SU-DHL-6 (cell line): Measurements from ENCODE around the gene KAT2B.

Experiments used
- H2AFZ ChIP-seq: fragments of 200-600 bp; sonication (generic); 2 replicates; pipeline ENCODE4 v1.6.1; 2014; ENCODE audit warnings: low read depth, mild to moderate bottlenecking, moderate library complexity, mixed read lengths, antibody characterized with exemption, low read length; ENCODE audit not compliant: severe bottlenecking
- H3F3A ChIP-seq: fragments of 200-600 bp; shearing (Covaris generic); 2 replicates; pipeline ENCODE4 v1.6.0; 2016; ENCODE audit warnings: antibody characterized with exemption, mild to moderate bottlenecking; ENCODE audit not compliant: insufficient read depth
- H3K27ac ChIP-seq: fragments of 200-600 bp; sonication (generic); 2 replicates; pipeline ENCODE4 v1.5.1; 2016; ENCODE audit warnings: low read depth, mild to moderate bottlenecking, low read length, moderate library complexity, mixed read lengths
- H3K27me3 ChIP-seq: fragments of 200-600 bp; sonication (generic), shearing (Covaris generic); 2 replicates; pipeline ENCODE4 v1.6.0; 2014; ENCODE audit warnings: mild to moderate bottlenecking, low read length
- H3K36me3 ChIP-seq: fragments of 200-600 bp; sonication (generic); 2 replicates; pipeline ENCODE4 v1.6.1; 2014; ENCODE audit warnings: mild to moderate bottlenecking, low read length, mixed read lengths
- H3K4me2 ChIP-seq: fragments of 300-600, 200-600 bp; shearing (Covaris generic), sonication (generic); 2 replicates; pipeline ENCODE4 v1.6.0; 2014; ENCODE audit warnings: low read length, low read depth, mild to moderate bottlenecking; ENCODE audit not compliant: poor library complexity, severe bottlenecking
- H3K4me3 ChIP-seq: fragments of 200-600 bp; sonication (generic); 2 replicates; pipeline ENCODE4 v1.5.1; 2014; ENCODE audit warnings: antibody characterized with exemption, low read length, mild to moderate bottlenecking, mixed read lengths; ENCODE audit not compliant: insufficient read depth, poor library complexity, severe bottlenecking
- H3K79me2 ChIP-seq: fragments of 200-600 bp; sonication (generic); 2 replicates; pipeline ENCODE4 v1.6.1; 2014; ENCODE audit warnings: mild to moderate bottlenecking, low read length, moderate library complexity; ENCODE audit not compliant: insufficient read depth
- H3K9ac ChIP-seq: fragments of 200-600 bp; sonication (generic); 2 replicates; pipeline ENCODE4 v1.7.0; 2014; ENCODE audit warnings: mild to moderate bottlenecking, low read length
- H3K9me2 ChIP-seq: fragments of 200-600 bp; sonication (generic); replicated peaks from 2 replicates; pipeline ENCODE4 v1.6.1; 2014; ENCODE audit warnings: low read length; ENCODE audit not compliant: insufficient read depth
- H3K9me3 ChIP-seq: fragments of 200-600 bp; sonication (generic); 2 replicates; pipeline ENCODE4 v1.6.1; 2014; ENCODE audit warnings: low read length, mixed read lengths; ENCODE audit not compliant: insufficient read depth
- H4K20me1 ChIP-seq: fragments of 200-600 bp; sonication (generic); 2 replicates; pipeline ENCODE4 v1.6.1; 2014; ENCODE audit warnings: low read depth, mild to moderate bottlenecking, antibody characterized with exemption, low read length, moderate library complexity, mixed read lengths
- CTCF ChIP-seq: fragments of 200-600 bp; sonication (generic); IDR thresholded peaks from one replicate; pipeline ENCODE4 v1.5.1; 2017; ENCODE audit warnings: antibody characterized with exemption, mild to moderate bottlenecking, low read length, moderate library complexity; ENCODE audit not compliant: insufficient read depth, poor library complexity, severe bottlenecking
- EZH2phosphoT487 ChIP-seq: fragments of 200-600 bp; sonication (generic), shearing (Covaris generic); conservative IDR thresholded peaks from 2 replicates; pipeline ENCODE4 v1.6.1; 2018; ENCODE audit warnings: mild to moderate bottlenecking, antibody characterized with exemption, low read length, moderate library complexity, mixed read lengths

Gene KAT2B

DNA sequence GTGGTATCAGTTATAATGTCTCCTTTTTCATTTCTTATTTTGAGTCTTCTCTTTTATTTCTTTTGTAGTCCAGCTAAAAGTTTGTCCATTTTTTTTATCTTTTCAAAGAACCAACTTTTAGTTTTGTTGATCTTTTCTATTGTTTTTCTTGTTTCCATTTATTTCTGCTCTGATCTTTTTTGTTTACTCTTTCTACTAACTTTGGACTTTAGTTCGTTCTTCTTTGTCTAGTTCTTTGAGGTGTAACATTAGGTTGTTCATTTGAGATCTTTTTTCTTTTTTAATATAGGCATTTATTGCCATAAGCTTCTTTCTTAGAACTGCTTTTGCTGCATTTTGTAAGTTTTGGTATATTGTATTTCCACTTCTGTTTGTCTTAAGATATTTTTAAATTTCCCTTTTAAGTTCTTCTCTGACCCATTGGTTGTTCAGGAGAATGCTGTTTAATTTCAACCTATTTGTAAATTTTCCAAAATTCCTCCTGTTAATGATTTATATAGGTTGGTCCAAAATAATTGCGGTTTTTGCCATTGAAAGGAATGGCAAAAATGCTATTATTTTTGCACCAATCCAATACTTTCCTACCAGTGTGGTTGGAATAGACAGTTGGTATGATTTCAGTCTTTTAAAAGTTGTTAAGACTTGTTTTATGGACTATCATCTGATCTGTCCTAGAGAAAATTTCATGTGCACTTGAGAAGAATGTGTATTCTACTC is 51.2 kb downstream of the KAT2B start:
- H3K27ac ChIP-seq, result no peak overlapping the region
- no peak overlapping the region for H3K4me2 ChIP-seq
- H3K9me2 ChIP-seq, result no peaks in the 10 kb centered on the region
- H4K20me1 ChIP-seq, result no peaks in the 10 kb centered on the region
- H2AFZ ChIP-seq, result no peak overlapping the region
- no peaks in the 10 kb centered on the region for H3K27me3 ChIP-seq
- H3K36me3 ChIP-seq, result peaks cover 28% of the 10 kb centered on the region
- H3K79me2 ChIP-seq, result 0 out of 2 replicates have a peak, but pooled peaks cover 2% of the 10 kb centered on the region
- TF ChIP-seq EZH2phosphoT487 (no peak), CTCF (no peak)
- no peaks in the 10 kb centered on the region for H3F3A ChIP-seq
- no peak overlapping the region for H3K4me3 ChIP-seq
- peaks cover 16% of the 10 kb centered on the region; the same call in 1 of the 2 replicates for H3K9me3 ChIP-seq
- no peak overlapping the region for H3K9ac ChIP-seq

DNA sequence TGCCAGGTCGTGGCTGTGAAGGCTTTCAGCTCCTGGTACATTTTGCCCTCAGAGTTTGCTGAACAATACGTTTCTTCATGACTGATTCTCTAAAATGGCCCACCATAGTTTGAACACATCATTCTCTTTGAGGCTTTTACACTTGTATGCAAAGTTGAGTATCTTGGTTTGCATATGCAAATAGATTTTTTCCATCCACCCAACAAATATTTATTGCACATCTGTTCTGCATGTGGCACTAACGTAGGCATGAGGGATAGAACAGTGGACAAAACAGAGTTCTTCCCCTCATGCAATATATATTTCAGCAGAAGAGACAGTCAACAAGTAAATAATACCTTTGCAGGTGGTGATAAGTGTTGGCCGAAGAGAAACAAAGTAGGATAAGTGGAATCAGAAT is 55.2 kb downstream of the KAT2B start:
- Histone ChIP-seq H3K4me2 (no peak overlapping the region), H4K20me1 (no peaks in the 10 kb centered on the region), H3K27ac (no peak overlapping the region), H2AFZ (no peak overlapping the region), H3K36me3 (peaks cover 22% of the 10 kb centered on the region), H3K9ac (no peak overlapping the region), H3K4me3 (no peak overlapping the region), H3K27me3 (no peaks in the 10 kb centered on the region), H3K79me2 (no peaks in the 10 kb centered on the region), H3K9me2 (no peaks in the 10 kb centered on the region), H3F3A (no peaks in the 10 kb centered on the region), H3K9me3 (0 out of 2 replicates have a peak, but pooled peaks cover under 1% of the 10 kb centered on the region)
- no peak for TF ChIP-seq CTCF
- TF ChIP-seq EZH2phosphoT487, result no peak

GRCh38 chr3:20096135-20096685 is 56.0 kb downstream of the KAT2B start:
- Histone ChIP-seq H3K4me3 (no peak overlapping the region), H3K9me2 (no peaks in the 10 kb centered on the region), H3K79me2 (no peaks in the 10 kb centered on the region), H3K36me3 (peaks cover 20% of the 10 kb centered on the region), H4K20me1 (no peaks in the 10 kb centered on the region), H3K4me2 (no peak overlapping the region), H3F3A (no peaks in the 10 kb centered on the region), H3K9me3 (no peaks in the 10 kb centered on the region), H2AFZ (no peak overlapping the region), H3K27ac (no peak overlapping the region), H3K9ac (no peak overlapping the region), H3K27me3 (no peaks in the 10 kb centered on the region)
- TF ChIP-seq CTCF (no peak), EZH2phosphoT487 (no peak)
